ENCODE data around the gene YAF2.

The YAF2 gene

GRCh38 chr12:42144408-42145196 is 93.4 kb downstream of the YAF2 start, which contains the start of gene GXYLT1:
TSS of gene GXYLT1 (minus strand) at chr12:42144874. CDS start at chr12:42144646, 228 bp downstream.
- H3K27me3 ChIP-seq (ENCODE audit: insufficient read depth, low read length), result no peaks in the 10 kb centered on the region
- no peaks in the 10 kb centered on the region for H3K36me3 ChIP-seq (ENCODE audit: insufficient read depth, low read length)
- peak within 1 kb of the TSS; percentile 78 for H3K4me3 ChIP-seq (ENCODE audit: low read length)
- H2AFZ ChIP-seq (ENCODE audit: low read depth, low read length), result peak within 1 kb of the TSS; percentile 79
- H3K4me1 ChIP-seq (ENCODE audit: insufficient read depth, low read length), result peaks cover 16% of the 10 kb centered on the region
- H3K9me3 ChIP-seq (ENCODE audit: low read length), result no peaks in the 10 kb centered on the region

- H3K4me1 ChIP-seq (ENCODE audit: insufficient read depth, low read length), result peaks cover 16% of the 10 kb centered on the region
- no peaks in the 10 kb centered on the region for H3K36me3 ChIP-seq (ENCODE audit: insufficient read depth, low read length)
- peak overlapping the region; percentile 79 for H2AFZ ChIP-seq (ENCODE audit: low read depth, low read length)
- no peaks in the 10 kb centered on the region for H3K27me3 ChIP-seq (ENCODE audit: insufficient read depth, low read length)
- H3K4me3 ChIP-seq (ENCODE audit: low read length), result peak overlapping the region; percentile 78
- H3K9me3 ChIP-seq (ENCODE audit: low read length), result no peaks in the 10 kb centered on the region
These were observed 94.0 kb downstream of the YAF2 start for GRCh38 chr12:42144158-42144407.

GRCh38 chr12:42143452-42144157 is 94.4 kb downstream of the YAF2 start:
- Histone ChIP-seq H3K27me3 (ENCODE audit: insufficient read depth, low read length) (no peaks in the 10 kb centered on the region), H3K9me3 (ENCODE audit: low read length) (no peaks in the 10 kb centered on the region), H2AFZ (ENCODE audit: low read depth, low read length) (peak overlapping the region; percentile 79), H3K4me1 (ENCODE audit: insufficient read depth, low read length) (peaks cover 16% of the 10 kb centered on the region), H3K4me3 (ENCODE audit: low read length) (peak overlapping the region; percentile 78), H3K36me3 (ENCODE audit: insufficient read depth, low read length) (no peaks in the 10 kb centered on the region)

- Histone ChIP-seq H3K4me1 (ENCODE audit: insufficient read depth, low read length) (peaks cover 16% of the 10 kb centered on the region), H2AFZ (ENCODE audit: low read depth, low read length) (no peak overlapping the region), H3K4me3 (ENCODE audit: low read length) (peak overlapping the region; percentile 78), H3K36me3 (ENCODE audit: insufficient read depth, low read length) (no peaks in the 10 kb centered on the region), H3K9me3 (ENCODE audit: low read length) (no peaks in the 10 kb centered on the region), H3K27me3 (ENCODE audit: insufficient read depth, low read length) (no peaks in the 10 kb centered on the region)
These were observed 96.0 kb downstream of the YAF2 start for GRCh38 chr12:42141981-42142606.

- H3K36me3 ChIP-seq (ENCODE audit: insufficient read depth, low read length), result no peaks in the 10 kb centered on the region
- H3K9me3 ChIP-seq (ENCODE audit: low read length), result no peaks in the 10 kb centered on the region
- H2AFZ ChIP-seq (ENCODE audit: low read depth, low read length), result no peak overlapping the region
- no peak overlapping the region for H3K4me3 ChIP-seq (ENCODE audit: low read length)
- no peaks in the 10 kb centered on the region for H3K27me3 ChIP-seq (ENCODE audit: insufficient read depth, low read length)
- H3K4me1 ChIP-seq (ENCODE audit: insufficient read depth, low read length), result peaks cover 16% of the 10 kb centered on the region
These were observed 97.1 kb downstream of the YAF2 start for GRCh38 chr12:42140901-42141300.

GRCh38 chr12:42135259-42135814 is 102.7 kb downstream of the YAF2 start:
- peaks cover 2% of the 10 kb centered on the region for H3K36me3 ChIP-seq (ENCODE audit: insufficient read depth, low read length)
- H3K4me1 ChIP-seq (ENCODE audit: insufficient read depth, low read length), result peaks cover 2% of the 10 kb centered on the region
- no peak overlapping the region for H2AFZ ChIP-seq (ENCODE audit: low read depth, low read length)
- H3K4me3 ChIP-seq (ENCODE audit: low read length), result no peak overlapping the region
- H3K27me3 ChIP-seq (ENCODE audit: insufficient read depth, low read length), result no peaks in the 10 kb centered on the region
- H3K9me3 ChIP-seq (ENCODE audit: low read length), result peaks cover 2% of the 10 kb centered on the region

- Histone ChIP-seq H3K4me3 (ENCODE audit: low read length) (no peak overlapping the region), H3K9me3 (ENCODE audit: low read length) (peaks cover 2% of the 10 kb centered on the region)
These were observed 107.2 kb downstream of the YAF2 start for GRCh38 chr12:42130672-42131402.

GRCh38 chr12:42129595-42130204 is 108.3 kb downstream of the YAF2 start:
- Histone ChIP-seq H3K36me3 (ENCODE audit: insufficient read depth, low read length) (peaks cover 2% of the 10 kb centered on the region), H2AFZ (ENCODE audit: low read depth, low read length) (no peak overlapping the region), H3K4me1 (ENCODE audit: insufficient read depth, low read length) (peaks cover 6% of the 10 kb centered on the region), H3K27me3 (ENCODE audit: insufficient read depth, low read length) (no peaks in the 10 kb centered on the region), H3K4me3 (ENCODE audit: low read length) (no peak overlapping the region), H3K9me3 (ENCODE audit: low read length) (no peaks in the 10 kb centered on the region)

More at GRCh38 chr12:42130672-42131402, 107.2 kb downstream of the YAF2 start:
- H3K27me3 ChIP-seq (ENCODE audit: insufficient read depth, low read length), result no peaks in the 10 kb centered on the region
- H3K36me3 ChIP-seq (ENCODE audit: insufficient read depth, low read length), result peaks cover 2% of the 10 kb centered on the region
- H3K4me1 ChIP-seq (ENCODE audit: insufficient read depth, low read length), result peaks cover 2% of the 10 kb centered on the region
- H2AFZ ChIP-seq (ENCODE audit: low read depth, low read length), result no peak overlapping the region

GRCh38 chr12:42128888-42129287 is 109.2 kb downstream of the YAF2 start:
- no peaks in the 10 kb centered on the region for H3K36me3 ChIP-seq (ENCODE audit: insufficient read depth, low read length)
- no peaks in the 10 kb centered on the region for H3K9me3 ChIP-seq (ENCODE audit: low read length)

GRCh38 chr12:42128327-42128726 is 109.7 kb downstream of the YAF2 start:
- Histone ChIP-seq H3K9me3 (ENCODE audit: low read length) (no peaks in the 10 kb centered on the region), H3K36me3 (ENCODE audit: insufficient read depth, low read length) (no peaks in the 10 kb centered on the region), H3K27me3 (ENCODE audit: insufficient read depth, low read length) (no peaks in the 10 kb centered on the region), H3K4me3 (ENCODE audit: low read length) (no peak overlapping the region), H3K4me1 (ENCODE audit: insufficient read depth, low read length) (peaks cover 7% of the 10 kb centered on the region), H2AFZ (ENCODE audit: low read depth, low read length) (no peak overlapping the region)

More at GRCh38 chr12:42128888-42129287, 109.2 kb downstream of the YAF2 start:
- H2AFZ ChIP-seq (ENCODE audit: low read depth, low read length), result no peak overlapping the region
- H3K4me1 ChIP-seq (ENCODE audit: insufficient read depth, low read length), result peaks cover 7% of the 10 kb centered on the region
- H3K27me3 ChIP-seq (ENCODE audit: insufficient read depth, low read length), result no peaks in the 10 kb centered on the region
- no peak overlapping the region for H3K4me3 ChIP-seq (ENCODE audit: low read length)

- H3K4me3 ChIP-seq (ENCODE audit: low read length), result no peak overlapping the region
- H2AFZ ChIP-seq (ENCODE audit: low read depth, low read length), result no peak overlapping the region
- H3K4me1 ChIP-seq (ENCODE audit: insufficient read depth, low read length), result peaks cover 7% of the 10 kb centered on the region
- H3K27me3 ChIP-seq (ENCODE audit: insufficient read depth, low read length), result no peaks in the 10 kb centered on the region
- no peaks in the 10 kb centered on the region for H3K9me3 ChIP-seq (ENCODE audit: low read length)
- no peaks in the 10 kb centered on the region for H3K36me3 ChIP-seq (ENCODE audit: insufficient read depth, low read length)
These were observed 111.1 kb downstream of the YAF2 start for GRCh38 chr12:42126963-42127362.

- Histone ChIP-seq H3K4me3 (ENCODE audit: low read length) (no peak overlapping the region), H3K36me3 (ENCODE audit: insufficient read depth, low read length) (no peaks in the 10 kb centered on the region), H3K4me1 (ENCODE audit: insufficient read depth, low read length) (peaks cover 4% of the 10 kb centered on the region), H2AFZ (ENCODE audit: low read depth, low read length) (no peak overlapping the region), H3K27me3 (ENCODE audit: insufficient read depth, low read length) (no peaks in the 10 kb centered on the region), H3K9me3 (ENCODE audit: low read length) (no peaks in the 10 kb centered on the region)
These were observed 112.7 kb downstream of the YAF2 start for GRCh38 chr12:42125388-42125767.

All from neuron (in vitro differentiated cells).